HEK293T (cell line): ENCODE results near the gene ZNF76.

ENCODE experiments used
- CTCF ChIA-PET: fragments of 350-600 bp; formaldehyde crosslinking; extraction: SDS; loops from one replicate; lab custom pipeline; 2021; ENCODE audit warnings: antibody characterized with exemption, inconsistent platforms; lab: Yijun Ruan, JAX
- POLR2A ChIA-PET: fragments of 350-600 bp; formaldehyde crosslinking; extraction: SDS; loops from one replicate; lab custom pipeline; 2020; ENCODE audit warnings: antibody characterized with exemption, inconsistent platforms; lab: Yijun Ruan, JAX
- DNase-seq: peaks from one replicate; pipeline ENCODE4 v3.0.0; 2012; ENCODE audit warnings: mixed read lengths; ENCODE audit errors: extremely low spot score
- ARNT ChIP-seq: fragments of 450-650 bp; IDR thresholded peaks from 2 replicates; pipeline ENCODE4 v1.6.1; 2017; ENCODE audit warnings: mild to moderate bottlenecking
- BHLHE40 ChIP-seq: fragments of 450-650 bp; IDR thresholded peaks from 2 replicates; pipeline ENCODE4 v1.6.1; 2016; ENCODE audit warnings: mild to moderate bottlenecking, moderate library complexity, borderline replicate concordance
- CTBP1 ChIP-seq: fragments of 450-650 bp; IDR thresholded peaks from 2 replicates; pipeline ENCODE4 v1.6.1; 2016; ENCODE audit warnings: borderline replicate concordance
- ELF4 ChIP-seq: fragments of 450-650 bp; IDR thresholded peaks from 2 replicates; pipeline ENCODE4 v1.6.1; 2017; ENCODE audit warnings: antibody characterized with exemption
- FOXA1 ChIP-seq: fragments of 450-650 bp; IDR thresholded peaks from 2 replicates; pipeline ENCODE4 v1.6.1; 2016; ENCODE audit warnings: mild to moderate bottlenecking
- FOXK2 ChIP-seq: fragments of 450-650 bp; IDR thresholded peaks from 2 replicates; pipeline ENCODE4 v1.6.1; 2016; ENCODE audit warnings: mild to moderate bottlenecking
- FOXM1 ChIP-seq: fragments of 450-650 bp; IDR thresholded peaks from 2 replicates; pipeline ENCODE4 v1.6.1; 2017; ENCODE audit warnings: mild to moderate bottlenecking, borderline replicate concordance
- HDGF ChIP-seq: fragments of 450-650 bp; IDR thresholded peaks from 2 replicates; pipeline ENCODE4 v1.6.1; 2017; ENCODE audit warnings: antibody characterized with exemption, borderline replicate concordance
- L3MBTL2 ChIP-seq: fragments of 450-650 bp; conservative IDR thresholded peaks from 2 replicates; pipeline ENCODE4 v1.6.1; 2016; ENCODE audit warnings: mild to moderate bottlenecking
- LEF1 ChIP-seq: fragments of 450-650 bp; IDR thresholded peaks from 2 replicates; pipeline ENCODE4 v1.6.1; 2017; ENCODE audit warnings: mild to moderate bottlenecking, borderline replicate concordance
- NFRKB ChIP-seq: fragments of 450-650 bp; IDR thresholded peaks from 2 replicates; pipeline ENCODE4 v1.6.1; 2016; ENCODE audit warnings: mild to moderate bottlenecking, moderate library complexity
- SP1 ChIP-seq: fragments of 450-650 bp; IDR thresholded peaks from 2 replicates; pipeline ENCODE4 v1.6.1; 2017
- SUZ12 ChIP-seq: fragments of 450-650 bp; IDR thresholded peaks from 2 replicates; pipeline ENCODE4 v1.6.1; 2016; ENCODE audit warnings: mild to moderate bottlenecking
- TARDBP ChIP-seq: fragments of 450-650 bp; IDR thresholded peaks from 2 replicates; pipeline ENCODE4 v1.6.1; 2016
- ZNF384 ChIP-seq: fragments of 450-650 bp; IDR thresholded peaks from 2 replicates; pipeline ENCODE4 v1.6.1; 2016
- TF ChIP-seq, protein P1 (sequence below): fragments of 450-650 bp; IDR thresholded peaks from 2 replicates; pipeline ENCODE4 v1.6.1; 2016

The ZNF76 gene

DNA sequence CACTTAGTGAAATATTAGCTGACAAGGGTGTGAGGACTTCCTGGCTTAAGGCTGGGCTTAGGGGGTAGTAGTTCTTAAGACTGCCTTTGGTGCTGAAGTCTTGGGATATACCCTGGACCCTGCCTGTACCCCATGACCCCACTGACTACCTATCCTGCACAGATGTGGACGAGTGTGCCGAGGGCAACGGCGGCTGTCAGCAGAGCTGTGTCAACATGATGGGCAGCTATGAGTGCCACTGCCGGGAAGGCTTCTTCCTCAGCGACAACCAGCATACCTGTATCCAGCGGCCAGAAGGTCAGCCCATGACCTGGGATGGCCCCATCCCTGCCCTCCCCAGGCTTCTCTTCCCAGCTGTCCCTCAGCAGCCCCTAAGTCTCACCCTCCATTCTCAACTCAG, 28.0 kb upstream of the ZNF76 start:
- TF ChIP-seq FOXM1 (no peak), FOXK2 (no peak), HDGF (no peak), ELF4 (no peak)
- ChIA-PET CTCF (interaction anchor here (1.2 to 2.6 kb wide), 3 partner anchors 9 to 26 kb away, joined by 3 to 14 read pairs (median 6); no protein-coding TSS in a partner anchor), POLR2A (no interaction called here)
- DNase-seq = no peak

DNA sequence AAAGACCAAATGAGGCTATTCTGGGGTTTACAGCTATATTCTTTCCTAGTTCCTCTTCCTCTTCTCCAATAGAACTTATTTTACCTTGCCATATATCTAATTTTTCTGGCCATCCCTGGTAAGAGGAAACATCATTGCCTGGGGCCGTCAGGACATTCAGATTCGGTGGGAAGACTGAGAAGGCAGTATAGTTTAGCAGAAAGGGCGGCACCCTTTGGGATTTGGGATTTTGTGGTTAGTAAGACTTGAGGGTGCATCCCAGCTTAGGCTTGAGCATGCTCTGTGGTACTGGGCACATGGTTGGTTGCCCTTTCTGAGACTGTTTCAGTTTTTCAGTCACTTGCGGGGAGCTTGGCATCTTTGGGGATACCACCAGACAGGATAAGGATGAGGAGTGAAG, 24.6 kb upstream of the ZNF76 start:
- POLR2A ChIA-PET = no interaction called here
- CTCF ChIA-PET = no interaction called here
- no peak for TF ChIP-seq ZNF384
- no peak for TF ChIP-seq ELF4
- no peak for TF ChIP-seq TARDBP
- TF ChIP-seq, protein P1, sequence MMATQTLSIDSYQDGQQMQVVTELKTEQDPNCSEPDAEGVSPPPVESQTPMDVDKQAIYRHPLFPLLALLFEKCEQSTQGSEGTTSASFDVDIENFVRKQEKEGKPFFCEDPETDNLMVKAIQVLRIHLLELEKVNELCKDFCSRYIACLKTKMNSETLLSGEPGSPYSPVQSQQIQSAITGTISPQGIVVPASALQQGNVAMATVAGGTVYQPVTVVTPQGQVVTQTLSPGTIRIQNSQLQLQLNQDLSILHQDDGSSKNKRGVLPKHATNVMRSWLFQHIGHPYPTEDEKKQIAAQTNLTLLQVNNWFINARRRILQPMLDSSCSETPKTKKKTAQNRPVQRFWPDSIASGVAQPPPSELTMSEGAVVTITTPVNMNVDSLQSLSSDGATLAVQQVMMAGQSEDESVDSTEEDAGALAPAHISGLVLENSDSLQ = no peak
- no peak for TF ChIP-seq L3MBTL2
- no peak for TF ChIP-seq SUZ12
- no peak for TF ChIP-seq HDGF
- TF ChIP-seq FOXK2 = no peak
- TF ChIP-seq ARNT = no peak
- no peak for TF ChIP-seq CTBP1
- TF ChIP-seq SP1 = no peak

DNA sequence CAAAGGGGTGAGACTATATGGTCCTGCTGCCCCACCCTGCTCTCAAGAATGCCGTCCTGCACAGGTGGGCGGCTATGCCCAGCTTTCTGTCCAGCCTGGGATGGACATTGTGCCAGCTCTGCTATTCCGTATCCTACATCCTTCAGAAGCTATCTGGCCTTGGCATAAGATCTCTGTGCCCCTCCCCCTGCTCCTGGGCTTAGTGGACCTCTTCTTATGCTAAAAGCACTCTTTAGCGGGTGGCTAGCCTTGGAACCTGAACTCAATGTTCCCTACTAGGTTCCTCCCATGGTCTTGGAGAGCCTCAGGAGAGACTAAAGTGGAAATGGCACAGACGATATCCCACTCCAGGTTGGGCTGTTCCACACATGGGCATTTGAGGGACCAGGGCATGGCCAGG, 23.3 kb upstream of the ZNF76 start:
- no peak for DNase-seq
- CTCF ChIA-PET = interaction anchor here (1.0 kb wide), 1 partner anchor 10 kb away, joined by 3 read pairs; no protein-coding TSS in a partner anchor
- TF ChIP-seq SUZ12 = no peak
- TF ChIP-seq BHLHE40 = no peak
- no peak for TF ChIP-seq HDGF
- TF ChIP-seq ELF4 = no peak
- no peak for TF ChIP-seq FOXM1
- no peak for TF ChIP-seq ZNF384
- no peak for TF ChIP-seq L3MBTL2
- TF ChIP-seq FOXK2 = no peak
- TF ChIP-seq CTBP1 = no peak
- TF ChIP-seq ARNT = no peak
- no peak for TF ChIP-seq FOXA1
- TF ChIP-seq LEF1 = no peak
- TF ChIP-seq, protein P1 = no peak
- TF ChIP-seq TARDBP = no peak
- no peak for TF ChIP-seq NFRKB
- no peak for TF ChIP-seq SP1
- POLR2A ChIA-PET = no interaction called here

More for the DNA sequence above, 24.6 kb upstream of the ZNF76 start:
- DNase-seq = no peak

DNA sequence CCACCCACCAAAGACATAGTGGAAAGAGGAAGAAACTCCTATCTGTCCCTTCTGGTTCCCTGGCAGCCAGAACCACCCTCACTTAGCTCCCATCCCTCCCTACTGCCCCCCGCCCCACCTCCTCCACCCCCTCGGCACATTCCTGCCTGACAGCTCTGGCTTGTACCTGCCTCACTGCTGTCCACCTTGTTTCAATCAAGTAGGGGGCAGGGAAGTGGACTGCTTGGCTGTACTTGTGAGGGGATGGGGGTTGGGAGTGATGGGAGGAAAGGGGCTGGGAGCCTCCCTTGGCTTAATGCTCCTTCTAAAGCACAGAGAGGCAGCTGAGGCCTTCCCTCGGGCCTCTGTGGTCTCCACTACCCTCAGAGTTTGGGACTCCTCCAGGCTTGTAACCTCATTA, 22.1 kb upstream of the ZNF76 start:
- no peak for DNase-seq
- ChIA-PET POLR2A (no interaction called here), CTCF (interaction anchor here (1.0 kb wide), 1 partner anchor 12 kb away, joined by 3 read pairs; no protein-coding TSS in a partner anchor)
- TF ChIP-seq TARDBP (no peak), ZNF384 (no peak), NFRKB (no peak), CTBP1 (no peak), ELF4 (no peak), SUZ12 (no peak), BHLHE40 (no peak), HDGF (no peak), FOXK2 (no peak), FOXA1 (no peak), L3MBTL2 (no peak), ARNT (no peak), FOXM1 (no peak), LEF1 (no peak), SP1 (no peak)
- TF ChIP-seq, protein P1 = no peak

DNA sequence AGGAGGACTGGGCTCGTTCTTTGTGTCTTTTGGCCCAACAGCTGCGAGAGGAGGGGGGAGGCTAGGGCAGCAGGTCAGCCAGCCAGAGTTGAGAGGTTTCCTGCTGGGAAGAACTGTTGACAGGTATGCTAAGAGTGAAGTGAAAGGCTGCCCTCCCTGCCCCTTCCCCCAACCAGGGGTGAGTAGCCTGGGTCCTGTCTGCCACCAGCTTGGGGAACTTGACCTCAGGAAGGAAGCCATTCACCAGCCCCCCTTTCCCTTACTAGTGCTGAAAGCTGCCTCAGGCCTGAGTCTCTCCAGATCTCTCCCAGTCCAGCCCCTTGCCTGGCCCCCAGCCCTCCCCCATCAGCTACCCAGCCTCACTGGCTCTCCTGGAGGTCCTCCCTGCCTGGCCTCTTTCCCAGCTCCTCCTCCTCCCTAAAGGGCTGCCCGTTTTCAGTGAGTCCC, 20.7 kb upstream of the ZNF76 start:
- POLR2A ChIA-PET = no interaction called here
- no peak for TF ChIP-seq FOXM1
- no peak for TF ChIP-seq CTBP1
- TF ChIP-seq L3MBTL2 = no peak
- no peak for TF ChIP-seq TARDBP
- no peak for TF ChIP-seq SP1
- no peak for TF ChIP-seq HDGF
- no peak for TF ChIP-seq FOXK2
- TF ChIP-seq LEF1 = no peak
- no peak for TF ChIP-seq ELF4
- no peak for TF ChIP-seq ZNF384
- TF ChIP-seq FOXA1 = no peak
- TF ChIP-seq, protein P1 = no peak
- TF ChIP-seq NFRKB = no peak
- no peak for TF ChIP-seq SUZ12
- no peak for TF ChIP-seq BHLHE40
- TF ChIP-seq ARNT = no peak
- no peak for DNase-seq
- CTCF ChIA-PET = no interaction called here

DNA sequence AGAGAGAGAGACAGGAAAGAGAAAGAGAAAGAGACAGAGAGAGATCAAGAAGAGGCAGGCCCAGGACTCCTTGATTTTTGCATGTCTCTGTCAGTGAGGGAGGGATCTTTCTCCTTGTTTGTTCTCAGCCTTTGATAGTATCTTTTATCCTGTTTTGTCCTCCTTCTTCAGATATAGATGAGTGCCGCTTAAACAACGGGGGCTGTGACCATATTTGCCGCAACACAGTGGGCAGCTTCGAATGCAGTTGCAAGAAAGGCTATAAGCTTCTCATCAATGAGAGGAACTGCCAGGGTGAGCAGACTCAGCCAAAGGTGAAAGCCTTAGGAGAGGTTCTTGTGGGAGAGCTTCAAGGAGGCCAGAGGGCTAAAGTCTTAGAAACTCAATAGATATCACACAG, 20.0 kb upstream of the ZNF76 start:
- TF ChIP-seq SP1 = no peak
- no peak for TF ChIP-seq LEF1
- ChIA-PET POLR2A (no interaction called here), CTCF (interaction anchor here (1.4 to 2.2 kb wide), 3 partner anchors 25 to 253 kb away, joined by 4 to 12 read pairs (median 6); partner anchors contain the start of gene SCUBE3)
- no peak for DNase-seq
